GM12878 (cell line): ENCODE measurements around the gene KCNC4. TPM values are rescaled to one million over a fixed set of nuclear protein-coding genes. Genes with fewer than 3 reads are reported as not detected.

Experiments
- ATAC-seq: fragments of 200-7000 bp; cut with Tn5 transposase; 3 replicates; pipeline ENCODE4 v1.9.1; 2020; ENCODE audit warnings: mild to moderate bottlenecking, moderate library complexity
- BruUV-seq: library from RNA; stranded (reverse); fragments of 400-500 nt; replicated peaks from 2 replicates; lab custom pipeline; 2021; lab: Mats Ljungman, UMichigan
- CTCF ChIA-PET: fragments of 300-600 bp; sonication (Branson Sonifier 250); formaldehyde crosslinking; extraction: SDS; loops from one replicate; lab custom pipeline; 2021; ENCODE audit warnings: inconsistent platforms; lab: Yijun Ruan, JAX
- POLR2A ChIA-PET: fragments of 350-600 bp; formaldehyde crosslinking; extraction: SDS; loops from one replicate; lab custom pipeline; 2021; ENCODE audit warnings: inconsistent platforms; lab: Charles Lee
- RAD21 ChIA-PET: fragments of 300-600 bp; sonication (Branson Sonifier 250); formaldehyde crosslinking; loops from one replicate; lab custom pipeline; 2023; ENCODE audit warnings: antibody characterized with exemption; ENCODE audit not compliant: unreplicated experiment; lab: Charles Lee
- SMC1A ChIA-PET: fragments of 300-600 bp; sonication (Branson Sonifier 250); formaldehyde crosslinking; loops from one replicate; lab custom pipeline; 2023; ENCODE audit not compliant: unreplicated experiment, uncharacterized antibody; lab: Charles Lee
- DNase-seq: peaks from one replicate; pipeline ENCODE4 v3.0.0-alpha.2; 2011; ENCODE audit warnings: low read depth, low spot score
- FAIRE-seq: peaks from 3 replicates; lab custom pipeline; 2011; peaks lifted over from hg19 to GRCh38; lab: Jason Lieb, UNC
- H2AFZ ChIP-seq: 2 replicates; pipeline ENCODE4 v1.6.0; 2011; ENCODE audit warnings: low read depth, low read length, control low read depth; ENCODE audit not compliant: control insufficient read depth
- H3K27ac ChIP-seq: 2 replicates; pipeline ENCODE4 v1.5.1; 2011; ENCODE audit warnings: control low read depth; ENCODE audit not compliant: control insufficient read depth, insufficient read depth
- H3K27me3 ChIP-seq, 2 experiments: replicated peaks in 1 of 2; 2 replicates each; pipeline versions ENCODE4 v1.6.0 to v1.6.1; 2011; ENCODE audit warnings: low read length in 1 of 2; ENCODE audit not compliant: control insufficient read depth in 2 of 2, insufficient read depth in 2 of 2
- H3K36me3 ChIP-seq, 2 experiments: 2 replicates each; pipeline ENCODE4 v1.5.1; 2011; ENCODE audit warnings: low read length in 1 of 2; ENCODE audit not compliant: control insufficient read depth in 2 of 2, insufficient read depth in 2 of 2
- H3K4me1 ChIP-seq: 2 replicates; pipeline ENCODE4 v1.6.1; 2011; ENCODE audit warnings: mild to moderate bottlenecking, low read length, moderate library complexity, mixed read lengths; ENCODE audit not compliant: control insufficient read depth, insufficient read depth
- H3K4me2 ChIP-seq: 2 replicates; pipeline ENCODE4 v1.6.0; 2011; ENCODE audit warnings: control low read depth; ENCODE audit not compliant: control insufficient read depth, insufficient read depth
- H3K4me3 ChIP-seq: fragments of 200-600 bp; sonication (generic); 2 replicates; pipeline ENCODE4 v1.5.1; 2016
- H3K79me2 ChIP-seq: 2 replicates; pipeline ENCODE4 v1.6.0; 2011; ENCODE audit warnings: low read length; ENCODE audit not compliant: control insufficient read depth, insufficient read depth
- H3K9ac ChIP-seq: 2 replicates; pipeline ENCODE4 v1.8.0; 2011; ENCODE audit warnings: low read length, control low read depth, mixed read lengths; ENCODE audit not compliant: control insufficient read depth, insufficient read depth
- H3K9me3 ChIP-seq: replicated peaks from 3 replicates; pipeline ENCODE4 v1.5.1; 2011; ENCODE audit warnings: mild to moderate bottlenecking, low read length; ENCODE audit not compliant: control insufficient read depth, insufficient read depth
- H4K20me1 ChIP-seq: 2 replicates; pipeline ENCODE4 v1.6.0; 2011; ENCODE audit not compliant: control insufficient read depth, insufficient read depth
- ATF7 ChIP-seq: fragments of 450-650 bp; IDR thresholded peaks from 2 replicates; pipeline ENCODE4 v1.6.1; 2016; ENCODE audit warnings: low read depth, mild to moderate bottlenecking
- BMI1 ChIP-seq: fragments of 450-650 bp; IDR thresholded peaks from 2 replicates; pipeline ENCODE4 v1.6.1; 2016; ENCODE audit warnings: mild to moderate bottlenecking, moderate library complexity, borderline replicate concordance
- CBX3 ChIP-seq: fragments of 200-600 bp; sonication (generic); IDR thresholded peaks from 2 replicates; pipeline ENCODE4 v1.6.1; 2016; ENCODE audit warnings: low read depth, borderline replicate concordance
- EED ChIP-seq: sonication (generic); IDR thresholded peaks from 2 replicates; pipeline ENCODE4 v1.6.1; 2016; ENCODE audit warnings: antibody characterized with exemption, low read depth
- FOXK2 ChIP-seq: fragments of 450-650 bp; IDR thresholded peaks from 2 replicates; pipeline ENCODE4 v1.6.1; 2017; ENCODE audit warnings: mild to moderate bottlenecking, moderate library complexity
- GATAD2B ChIP-seq: fragments of 450-650 bp; conservative IDR thresholded peaks from 2 replicates; pipeline ENCODE4 v1.6.1; 2017; ENCODE audit warnings: low read depth, mild to moderate bottlenecking, moderate library complexity
- MAX ChIP-seq: IDR thresholded peaks from 2 replicates; pipeline ENCODE4 v1.6.1; 2012; ENCODE audit warnings: low read depth, low read length, improper control_type of control experiment
- SMAD1 ChIP-seq: fragments of 450-650 bp; IDR thresholded peaks from 2 replicates; pipeline ENCODE4 v1.6.1; 2018; ENCODE audit warnings: mild to moderate bottlenecking, low read depth; ENCODE audit not compliant: partially characterized antibody
- USF2 ChIP-seq: IDR thresholded peaks from 2 replicates; pipeline ENCODE4 v1.6.1; 2011; ENCODE audit warnings: low read depth, low read length, improper control_type of control experiment, borderline replicate concordance
- YY1 ChIP-seq: IDR thresholded peaks from 2 replicates; pipeline ENCODE4 v1.6.1; 2011; ENCODE audit warnings: low read depth, mild to moderate bottlenecking, low read length
- ZNF24 ChIP-seq: fragments of 450-650 bp; IDR thresholded peaks from 2 replicates; pipeline ENCODE4 v1.6.1; 2017; ENCODE audit warnings: antibody characterized with exemption, mild to moderate bottlenecking
- ZZZ3 ChIP-seq: IDR thresholded peaks from 2 replicates; pipeline ENCODE4 v1.6.1; 2011; ENCODE audit warnings: low read depth; ENCODE audit not compliant: control insufficient read depth, insufficient read length
- WGBS: methylation state at CpG from one replicate; pipeline ENCODE4 v1.1.6; 2016; ENCODE audit warnings: low lambda C conversion rate; ENCODE audit not compliant: insufficient replicate concordance, insufficient coverage; ENCODE audit errors: missing lambda C conversion rate; 5-methylcytosine and 5-hydroxymethylcytosine counted together
- in situ Hi-C: fragments of 300-500 bp; cut with MboI; formaldehyde crosslinking; loops from 9 replicates; pipeline ENCODE4 v1.14.3; 2018; ENCODE audit warnings: mixed read lengths
- intact Hi-C: fragments of 100-400 bp; cut with micrococcal nuclease; formaldehyde crosslinking; loops from one replicate; pipeline ENCODE4 v1.14.2; 2022; ENCODE audit not compliant: unreplicated experiment
- polyA plus RNA-seq, 11 experiments: library from polyadenylated mRNA; depleted of rRNA in 4 of 11; unstranded in 6 of 11; stranded (reverse) in 5 of 11; fragments of >200 nt; fragmentation: Nextera tagmentation in 4 of 11; fragmentation: Illumina TruSeq in 1 of 11; extraction: Ambion mirVana in 4 of 11; extraction: Trizol in 1 of 11; gene quantifications; 1 replicate in 1 of 11; 2 replicates in 10 of 11; pipeline versions ENCODE4 v1.2.1 to v1.2.3, GENCODE V29; 2011 to 2016; ENCODE audit warnings: inconsistent platforms in 2 of 11, missing spikeins in 2 of 11, low read depth in 1 of 11
- total RNA-seq, 4 experiments: library from RNA; depleted of rRNA in 3 of 4; stranded (reverse); fragments of >200 nt in 3 of 4; fragmentation: Illumina TruSeq in 1 of 4; extraction: Trizol in 1 of 4; gene quantifications; 2 replicates each; pipeline versions ENCODE4 v1.2.1 to v1.2.3, GENCODE V29; 2013 to 2021

The KCNC4 gene
- total and polyA plus RNA-seq, 10 of the 15 experiments (the other 5 are each of a cell fraction or from before 2014, with no cell fraction given), result 0.06 to 1.7 (median 0.36) TPM

DNA sequence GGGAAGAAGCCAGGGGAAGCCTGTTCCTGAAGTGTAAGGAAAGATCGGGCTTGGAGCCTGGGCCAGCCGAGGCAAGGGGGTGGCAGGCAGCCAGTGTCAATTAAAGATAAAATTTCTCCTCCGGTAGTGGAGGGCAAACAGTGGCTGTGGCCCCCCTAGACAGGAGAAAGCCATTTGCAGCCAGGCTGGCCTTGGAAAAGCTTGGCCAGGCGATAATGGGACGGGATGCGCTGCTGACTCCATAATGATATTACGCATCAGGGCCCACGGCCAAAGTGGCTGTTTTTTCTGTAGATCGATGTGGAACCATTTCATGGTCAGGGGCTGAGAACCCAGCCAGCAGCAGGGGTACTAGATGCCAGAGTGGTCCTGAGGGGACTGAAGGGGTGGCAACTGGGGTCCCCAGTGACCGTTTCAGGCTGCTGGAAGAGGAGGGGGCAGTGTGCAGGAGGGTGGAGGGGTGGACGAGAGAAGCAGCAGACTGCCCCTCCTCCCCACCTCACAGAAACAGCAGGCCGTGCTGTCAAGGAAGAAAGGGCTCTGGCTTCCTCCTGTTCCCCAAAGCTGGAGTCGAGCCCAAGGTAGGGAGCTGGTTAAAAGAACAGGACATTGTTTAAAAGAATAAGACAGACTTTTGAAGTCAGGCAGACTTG lies 25.2 kb downstream of the KCNC4 start:
- Histone ChIP-seq H2AFZ (peak overlapping the region; percentile 28), H3K4me2 (no peak overlapping the region), H3K27ac (no peak overlapping the region), H4K20me1 (no peaks in the 10 kb centered on the region; the same call in 1 of the 2 replicates), H3K9me3 (no peaks in the 10 kb centered on the region), H3K4me3 (no peak overlapping the region), H3K9ac (no peak overlapping the region), H3K27me3 (no peaks in the 10 kb centered on the region), H3K4me1 (peaks cover 26% of the 10 kb centered on the region), H3K36me3 (no peaks in the 10 kb centered on the region), H3K79me2 (no peaks in the 10 kb centered on the region)
- DNase-seq, result no peak
- ChIA-PET CTCF (interaction anchor here (1.3 to 2.0 kb wide), 2 partner anchors 28 to 261 kb away, joined by 3 to 7 read pairs; no protein-coding TSS in a partner anchor), RAD21 (interaction anchor here (1.4 to 3.3 kb wide), 2 partner anchors 21 to 28 kb away, joined by 3 to 18 read pairs; no protein-coding TSS in a partner anchor), POLR2A (no interaction called here), SMC1A (interaction anchor here (1.0 kb wide), 1 partner anchor 9 kb away, joined by 4 read pairs; no protein-coding TSS in a partner anchor)
- 58% methylated on average over 13 of the region's 13 CpGs for WGBS
- TF ChIP-seq CBX3 (no peak), YY1 (no peak), SMAD1 (no peak), GATAD2B (no peak), MAX (no peak), ZNF24 (no peak), BMI1 (no peak), ATF7 (no peak), ZZZ3 (no peak), EED (no peak), FOXK2 (no peak), USF2 (no peak)
- no TSS peak for BruUV-seq
- in situ Hi-C loops, result no loop called here
- intact Hi-C loops, result no loop called here
- ATAC-seq, result no peak
- no peak for FAIRE-seq
